G401 (cell line): ENCODE data around the gene CDKAL1. TPM values are rescaled to one million over a fixed set of nuclear protein-coding genes. Genes with fewer than 3 reads are reported as not detected.
"Not testable (repeated sequence)": the region's sequence is repeated elsewhere in the genome, so short reads cannot be mapped to it uniquely, and the experiment has no call there.

Experiments
- DNase-seq: peaks from one replicate; pipeline ENCODE4 v3.0.0-alpha.2; 2015; ENCODE audit warnings: low spot score
- in situ Hi-C: cut with HindIII; loops from 2 replicates; pipeline ENCODE4 v1.10.0; 2016; ENCODE audit warnings: low sequenced_read_pairs, mixed read lengths
- total RNA-seq: library from RNA; depleted of rRNA; stranded (reverse); fragments of >200 nt; shearing (Covaris generic); gene quantifications from 2 replicates; pipeline ENCODE4 v1.2.3, GENCODE V29; 2014

CDKAL1 gene
- total RNA-seq, 1 experiment from 2014 or later, result 25.7 TPM

GRCh38 chr6:20800653-20801052 lies 266.4 kb downstream of the CDKAL1 start:
- in situ Hi-C loops, result no loop called here
- no peak for DNase-seq

GRCh38 chr6:20801595-20801994 lies 267.3 kb downstream of the CDKAL1 start:
- DNase-seq, result no peak
- in situ Hi-C loops, result no loop called here

DNA sequence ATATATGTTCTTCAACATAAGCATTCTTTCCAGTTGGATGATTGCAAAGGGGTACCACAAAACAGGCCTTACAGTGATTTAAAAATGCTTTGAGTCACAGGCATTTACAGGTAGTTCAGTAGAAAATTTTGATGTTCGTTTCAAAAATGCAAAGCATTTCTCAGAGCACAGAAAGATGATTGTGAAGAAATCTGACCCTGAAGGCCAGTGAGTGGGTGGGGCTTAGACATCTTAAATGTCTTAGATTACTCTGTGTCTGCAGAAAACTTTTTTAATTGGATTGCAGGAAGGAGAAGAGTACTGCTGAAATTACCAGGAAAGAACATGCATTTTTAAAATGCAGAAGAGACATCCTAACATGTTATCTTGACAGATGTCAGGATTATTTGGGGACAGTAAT lies 268.3 kb downstream of the CDKAL1 start:
- no peak for DNase-seq
- in situ Hi-C loops, result no loop called here

DNA sequence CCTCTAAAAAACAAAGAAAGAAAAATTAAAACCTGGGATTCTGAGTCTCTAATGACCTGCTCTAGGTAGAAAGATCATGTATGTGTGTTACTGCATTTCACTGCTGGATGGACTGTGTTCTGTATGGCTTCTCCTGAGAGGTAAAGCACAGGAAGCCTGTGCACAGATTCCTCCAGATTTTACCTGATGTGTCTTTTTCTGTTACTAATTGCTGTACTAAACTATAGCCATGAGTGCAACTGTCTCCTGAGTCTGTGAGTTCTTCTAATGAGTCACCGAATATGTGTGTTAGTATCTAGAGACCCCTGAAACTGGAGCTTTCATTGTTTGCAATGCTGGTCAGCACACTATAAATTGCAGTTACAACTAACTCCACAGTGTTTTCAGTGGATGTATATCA lies 270.8 kb downstream of the CDKAL1 start:
- in situ Hi-C loops, result no loop called here

GRCh38 chr6:20806669-20807068 lies 272.4 kb downstream of the CDKAL1 start:
- no peak for DNase-seq
- in situ Hi-C loops, result no loop called here

More for the DNA sequence above, 270.8 kb downstream of the CDKAL1 start:
- DNase-seq, result no peak

DNA sequence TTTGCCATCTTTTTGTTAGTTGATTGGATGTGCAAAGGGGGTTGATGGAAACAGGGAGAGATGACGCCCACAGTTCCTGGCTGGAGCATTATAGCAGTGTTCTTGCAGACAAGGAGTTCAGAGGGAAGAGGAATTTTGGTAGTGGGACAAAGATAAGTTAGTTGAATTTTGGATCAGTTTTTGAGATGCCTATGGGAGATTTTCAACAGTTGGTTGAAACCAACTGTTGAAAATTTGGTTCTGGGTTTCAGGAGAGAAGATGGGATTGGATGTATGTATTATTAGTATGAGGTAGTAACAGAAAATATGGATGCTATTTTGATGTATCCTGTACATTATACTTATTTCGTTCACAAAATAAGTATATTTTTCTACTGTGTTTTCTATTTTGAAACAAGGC lies 274.2 kb downstream of the CDKAL1 start:
- no peak for DNase-seq
- in situ Hi-C loops, result no loop called here

DNA sequence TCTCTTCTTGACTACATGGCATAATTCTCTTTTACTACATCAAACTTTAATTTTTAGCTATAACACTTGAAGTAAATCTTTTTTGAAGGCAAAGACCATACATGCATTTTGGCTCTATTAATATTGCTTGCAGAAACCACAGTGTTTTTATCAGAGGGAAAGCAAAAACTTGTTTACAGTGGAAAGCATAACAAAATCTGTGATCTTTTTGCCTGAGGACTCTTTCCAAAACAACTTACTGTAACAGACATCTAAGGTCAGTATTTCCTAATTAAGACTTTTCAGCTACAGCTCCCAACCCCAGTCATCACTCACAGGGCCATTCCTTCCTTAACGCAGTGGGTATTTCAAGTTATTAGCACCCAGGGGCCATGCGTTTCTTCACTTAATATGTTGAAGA lies 274.7 kb downstream of the CDKAL1 start:
- in situ Hi-C loops, result no loop called here
- DNase-seq, result no peak

- in situ Hi-C loops, result no loop called here
- peak; percentile 37 for DNase-seq
Observed at GRCh38 chr6:20810727-20811108, 276.5 kb downstream of the CDKAL1 start.

- peak; percentile 13 for DNase-seq
- in situ Hi-C loops, result no loop called here
Observed at GRCh38 chr6:20811109-20811761, 277.0 kb downstream of the CDKAL1 start.

- in situ Hi-C loops, result no loop called here
- DNase-seq, result no peak
Observed at GRCh38 chr6:20812776-20813175, 278.5 kb downstream of the CDKAL1 start.

DNA sequence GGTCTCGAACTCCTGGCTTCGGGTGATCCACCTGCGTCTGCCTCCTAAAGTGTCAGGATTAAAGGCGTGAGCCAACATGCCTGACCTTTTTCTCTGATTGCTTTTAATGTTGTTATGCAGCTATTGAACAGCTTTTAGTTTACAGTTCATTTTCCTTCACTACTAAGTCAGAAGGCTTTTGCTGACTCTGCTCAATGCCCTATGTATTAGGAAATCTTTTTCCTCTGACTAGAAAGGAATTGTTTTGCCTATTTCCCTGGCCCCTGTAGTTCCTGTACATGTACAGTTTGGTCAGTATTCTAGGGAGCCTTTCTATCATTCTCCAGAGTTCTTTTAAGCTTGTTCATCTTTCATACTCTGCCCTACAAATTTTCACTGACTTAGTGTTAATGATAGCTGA lies 280.2 kb downstream of the CDKAL1 start:
- in situ Hi-C loops, result no loop called here
- no peak for DNase-seq

- in situ Hi-C loops, result no loop called here
- no peak for DNase-seq
Observed at GRCh38 chr6:20816126-20816525, 281.9 kb downstream of the CDKAL1 start.

GRCh38 chr6:20817806-20818320 lies 283.6 kb downstream of the CDKAL1 start:
- DNase-seq, result no peak
- in situ Hi-C loops, result no loop called here

DNA sequence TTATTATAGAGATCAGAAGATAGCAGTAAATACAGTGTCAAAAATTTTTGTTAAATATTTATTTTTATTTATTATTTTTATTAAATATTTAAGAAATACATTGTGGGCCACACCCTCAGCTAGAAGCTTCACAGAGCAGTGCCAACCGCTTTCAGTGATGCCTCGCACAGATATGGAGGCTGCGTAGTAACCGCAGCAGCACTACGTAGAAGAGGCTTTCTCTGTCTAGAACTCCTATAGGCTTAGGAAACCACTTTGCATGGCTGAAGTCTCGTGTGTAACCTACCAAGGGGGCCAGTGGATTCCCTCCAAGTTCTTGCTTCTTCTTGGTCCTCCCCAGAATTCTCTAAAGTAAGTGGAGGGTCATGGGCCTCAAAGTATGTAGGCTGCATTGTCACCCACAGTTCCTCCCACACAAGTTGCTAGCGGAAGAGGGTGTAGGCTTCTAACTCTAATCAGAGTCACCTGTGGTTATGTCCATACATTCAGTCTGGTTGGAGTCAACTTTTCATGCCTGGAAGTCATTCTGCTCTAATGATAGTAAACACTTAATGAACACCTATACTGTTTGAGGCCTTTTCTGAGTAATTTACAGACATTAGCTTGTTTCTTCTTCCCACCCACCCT lies 285.6 kb downstream of the CDKAL1 start:
- in situ Hi-C loops, result no loop called here
- no peak for DNase-seq

DNA sequence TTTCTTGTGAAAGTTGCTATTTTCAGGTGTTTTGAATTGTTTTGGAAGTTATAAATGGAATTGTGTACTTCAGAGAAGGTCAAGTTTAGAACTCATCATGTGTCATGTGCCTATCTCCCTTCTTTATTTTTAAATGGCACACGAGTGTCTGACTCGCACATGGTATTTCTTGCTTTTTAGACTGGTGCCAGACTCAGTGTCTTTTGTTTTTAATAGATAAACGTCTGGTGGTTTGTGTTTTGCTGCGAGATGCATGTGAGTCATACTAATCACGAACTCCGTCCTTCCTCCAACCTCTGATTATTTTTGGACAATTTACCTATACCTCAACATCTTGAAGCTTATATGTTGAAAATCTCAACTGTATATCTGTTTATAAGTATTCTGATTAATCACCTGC lies 292.1 kb downstream of the CDKAL1 start:
- in situ Hi-C loops, result no loop called here
- DNase-seq, result no peak

DNA sequence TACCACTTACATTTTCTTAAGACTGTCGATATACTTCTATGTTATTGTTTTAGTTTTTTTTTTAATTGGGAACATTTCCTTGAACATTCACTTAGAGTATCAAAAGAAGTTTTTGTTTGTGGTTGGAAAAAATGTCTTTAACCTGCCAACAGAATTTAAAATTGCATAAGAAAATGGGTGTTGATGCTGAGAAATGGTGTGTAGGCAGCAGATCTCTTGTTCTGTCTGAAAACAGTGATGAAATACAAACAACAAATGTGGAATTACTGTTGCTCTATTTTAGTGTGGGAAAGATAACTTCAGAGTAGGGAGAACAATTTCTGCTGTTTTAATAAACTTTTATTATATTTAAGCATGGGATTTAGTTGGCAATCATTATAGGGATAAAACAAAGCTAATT lies 293.5 kb downstream of the CDKAL1 start:
- in situ Hi-C loops, result no loop called here
- no peak for DNase-seq

- in situ Hi-C loops, result no loop called here
Observed at GRCh38 chr6:20830576-20830975, 296.3 kb downstream of the CDKAL1 start.

DNA sequence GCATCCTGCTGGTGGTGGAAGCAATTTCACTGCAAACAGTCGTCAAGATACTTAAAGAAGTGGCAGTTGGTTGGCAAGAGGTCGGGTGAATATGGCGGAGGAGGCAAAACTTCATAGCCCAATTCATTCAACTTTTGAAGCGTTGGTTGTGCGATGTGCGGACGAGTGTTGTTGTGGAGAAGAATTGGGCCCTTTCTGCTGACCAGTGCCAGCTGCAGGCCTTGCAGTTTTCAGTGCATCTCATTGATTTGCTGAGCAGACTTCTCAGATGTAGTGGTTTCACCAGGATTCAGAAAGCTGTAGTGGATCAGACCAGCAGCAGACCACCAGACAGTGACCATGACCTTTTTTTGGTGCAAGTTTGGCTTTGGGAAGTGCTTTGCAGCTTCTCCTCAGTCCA lies 297.0 kb downstream of the CDKAL1 start:
- DNase-seq, in situ Hi-C loops: not testable (repeated sequence)

More at GRCh38 chr6:20830576-20830975, 296.3 kb downstream of the CDKAL1 start:
- DNase-seq, result no peak

- in situ Hi-C loops, result no loop called here
- no peak for DNase-seq
Observed at GRCh38 chr6:20833881-20834515, 299.7 kb downstream of the CDKAL1 start.

DNA sequence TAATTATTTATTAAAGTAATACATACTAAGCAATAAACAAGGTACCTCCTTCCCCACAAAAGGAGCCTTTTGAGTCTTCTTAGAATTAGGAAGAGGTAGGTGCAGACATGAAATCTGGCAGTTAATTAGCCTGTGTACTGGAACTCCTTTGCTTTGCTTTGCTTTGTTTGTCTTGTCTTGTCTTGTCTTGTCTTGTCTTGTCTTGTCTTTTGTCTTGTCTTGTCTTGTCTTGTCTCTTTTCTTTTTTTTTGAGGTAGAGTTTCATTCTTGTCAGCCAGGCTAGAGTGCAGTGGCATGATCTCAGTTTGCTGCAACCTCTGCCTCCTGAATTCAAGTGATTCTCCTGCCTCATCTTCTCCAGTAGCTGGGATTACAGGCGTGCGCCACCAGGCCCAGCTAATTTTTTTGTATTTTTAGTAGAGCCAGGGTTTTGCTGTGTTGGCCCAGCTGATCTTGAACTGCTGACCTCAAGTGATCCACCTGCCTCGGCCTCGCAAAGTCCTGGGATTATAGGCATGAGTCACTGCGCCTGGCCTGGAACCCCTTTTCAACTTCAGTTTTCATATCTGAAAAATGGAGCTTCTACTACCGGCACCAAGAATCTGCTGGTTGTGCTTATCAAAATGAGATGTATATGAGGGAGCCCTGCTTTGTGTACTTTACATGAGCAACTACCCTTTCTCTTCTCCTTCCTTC lies 301.2 kb downstream of the CDKAL1 start:
- in situ Hi-C loops, result no loop called here
- DNase-seq, result no peak
